ENCODE results near the gene POLE3. TPM values are rescaled to one million over a fixed set of nuclear protein-coding genes. Genes with fewer than 3 reads are reported as not detected.
"Not testable (repeated sequence)": the region's sequence is repeated elsewhere in the genome, so short reads cannot be mapped to it uniquely, and the experiment has no call there.

Gene POLE3
- total RNA-seq, 1 donor from 2014 or later: 29.5 TPM

- Mint-ChIP-seq H3K4me3 (ENCODE audit: unreplicated experiment) (no peak overlapping the region), H3K4me1 (ENCODE audit: low read depth) (no peaks in the 10 kb centered on the region), H3K27ac (ENCODE audit: unreplicated experiment) (no peak overlapping the region), H3K9me3 (ENCODE audit: low read depth) (no peaks in the 10 kb centered on the region), H3K36me3 (ENCODE audit: low read depth) (peaks cover 25% of the 10 kb centered on the region), H3K27me3 (ENCODE audit: low read depth) (no peaks in the 10 kb centered on the region)
- peak; percentile 59 for DNase-seq (ENCODE audit: low spot score)
- TF ChIP-seq CTCF (IDR thresholded peaks at IDR 0.05): no peak
Observed at GRCh38 chr9:113388833-113389232, 21.6 kb downstream of the POLE3 start.

- H3K9me3 Mint-ChIP-seq (ENCODE audit: low read depth): no peaks in the 10 kb centered on the region
- no peak for TF ChIP-seq CTCF (IDR thresholded peaks at IDR 0.05)
- peak; percentile 72 for DNase-seq (ENCODE audit: low spot score)
- no peak overlapping the region for H3K27ac Mint-ChIP-seq (ENCODE audit: unreplicated experiment)
- peaks cover 25% of the 10 kb centered on the region for H3K36me3 Mint-ChIP-seq (ENCODE audit: low read depth)
- no peak overlapping the region for H3K4me3 Mint-ChIP-seq (ENCODE audit: unreplicated experiment)
- no peaks in the 10 kb centered on the region for H3K27me3 Mint-ChIP-seq (ENCODE audit: low read depth)
- H3K4me1 Mint-ChIP-seq (ENCODE audit: low read depth): no peaks in the 10 kb centered on the region
Observed at GRCh38 chr9:113387560-113388230, 22.8 kb downstream of the POLE3 start.

GRCh38 chr9:113386571-113387393 lies 23.7 kb downstream of the POLE3 start:
- DNase-seq (ENCODE audit: low spot score): no peak
- no peak overlapping the region for H3K4me3 Mint-ChIP-seq (ENCODE audit: unreplicated experiment)
- no peaks in the 10 kb centered on the region for H3K9me3 Mint-ChIP-seq (ENCODE audit: low read depth)
- no peak overlapping the region for H3K27ac Mint-ChIP-seq (ENCODE audit: unreplicated experiment)
- TF ChIP-seq CTCF (IDR thresholded peaks at IDR 0.05): no peak
- no peaks in the 10 kb centered on the region for H3K4me1 Mint-ChIP-seq (ENCODE audit: low read depth)
- no peaks in the 10 kb centered on the region for H3K27me3 Mint-ChIP-seq (ENCODE audit: low read depth)
- H3K36me3 Mint-ChIP-seq (ENCODE audit: low read depth): peaks cover 22% of the 10 kb centered on the region

- no peaks in the 10 kb centered on the region for H3K4me1 Mint-ChIP-seq (ENCODE audit: low read depth)
- DNase-seq (ENCODE audit: low spot score): no peak
- TF ChIP-seq CTCF (IDR thresholded peaks at IDR 0.05): no peak
- H3K4me3 Mint-ChIP-seq (ENCODE audit: unreplicated experiment): no peak overlapping the region
- H3K36me3 Mint-ChIP-seq (ENCODE audit: low read depth): peaks cover 3% of the 10 kb centered on the region
- H3K9me3 Mint-ChIP-seq (ENCODE audit: low read depth): no peaks in the 10 kb centered on the region
- no peaks in the 10 kb centered on the region for H3K27me3 Mint-ChIP-seq (ENCODE audit: low read depth)
- H3K27ac Mint-ChIP-seq (ENCODE audit: unreplicated experiment): no peak overlapping the region
Observed at GRCh38 chr9:113381909-113382411, 28.5 kb downstream of the POLE3 start.

GRCh38 chr9:113381441-113381840 lies 29.0 kb downstream of the POLE3 start:
- not testable (repeated sequence) for H3K36me3 Mint-ChIP-seq (ENCODE audit: low read depth); DNase-seq (ENCODE audit: low spot score); H3K4me3 Mint-ChIP-seq (ENCODE audit: unreplicated experiment); H3K27ac Mint-ChIP-seq (ENCODE audit: unreplicated experiment); H3K9me3 Mint-ChIP-seq (ENCODE audit: low read depth); H3K4me1 Mint-ChIP-seq (ENCODE audit: low read depth); H3K27me3 Mint-ChIP-seq (ENCODE audit: low read depth)

Data from chondrocyte (in vitro differentiated cells).